Stimulated activated CD8-positive, alpha-beta memory T cell treated with anti-CD3 and anti-CD28 coated beads, Interleukin-4, amount 100 ng/mL, for 4 hours (primary cell): ENCODE data around the gene NADK.
"Not testable (repeated sequence)": the region's sequence is repeated elsewhere in the genome, so short reads cannot be mapped to it uniquely, and the experiment has no call there.

ENCODE experiments used
- DNase-seq, 2 donors: peaks; one replicate each; pipeline ENCODE4 v3.0.0-alpha.2; 2020; ENCODE audit warnings: low read depth in 2 of 2, low spot score in 1 of 2

The NADK gene

DNA sequence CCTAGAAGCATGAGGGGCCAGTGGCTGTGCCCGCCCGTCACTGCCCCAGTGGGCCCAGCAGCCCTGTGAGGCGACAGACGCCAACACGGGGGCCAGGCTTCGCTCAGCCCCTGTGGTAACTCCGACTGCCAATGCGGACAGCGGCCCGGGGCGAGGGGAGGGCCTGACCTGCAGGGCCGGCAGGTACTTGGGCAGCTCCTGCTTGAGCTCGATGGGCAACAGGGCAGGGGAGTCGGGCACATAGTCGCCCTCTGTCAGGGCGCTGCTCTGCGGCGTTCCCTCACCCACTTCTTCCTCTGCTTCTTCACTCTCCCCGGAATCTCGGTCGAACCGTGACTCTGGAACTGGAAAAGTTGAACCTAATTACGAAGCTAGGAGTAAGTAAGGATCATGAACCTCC lies 71.0 kb downstream of the NADK start:
- not testable (repeated sequence) for DNase-seq

DNA sequence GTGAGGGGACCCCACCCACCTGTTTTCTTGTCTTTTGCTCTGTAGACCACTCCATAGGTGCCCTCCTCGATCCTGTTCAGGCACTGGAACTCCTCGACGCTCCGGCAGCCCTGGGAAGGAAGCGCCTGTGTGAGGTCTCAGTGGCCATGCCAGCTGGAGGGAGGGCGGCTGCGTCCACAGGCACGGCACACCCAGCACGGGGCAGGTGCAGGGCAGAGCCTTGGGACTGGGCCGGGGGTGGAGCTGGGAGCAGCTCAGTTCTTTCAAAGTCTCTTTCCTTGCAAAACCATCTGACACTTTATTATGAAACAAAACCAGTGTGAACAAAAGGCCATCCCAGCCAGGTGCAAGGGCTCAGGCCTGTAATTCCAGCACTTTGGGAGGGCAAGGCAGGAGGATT lies 72.6 kb downstream of the NADK start:
- not testable (repeated sequence) for DNase-seq

DNA sequence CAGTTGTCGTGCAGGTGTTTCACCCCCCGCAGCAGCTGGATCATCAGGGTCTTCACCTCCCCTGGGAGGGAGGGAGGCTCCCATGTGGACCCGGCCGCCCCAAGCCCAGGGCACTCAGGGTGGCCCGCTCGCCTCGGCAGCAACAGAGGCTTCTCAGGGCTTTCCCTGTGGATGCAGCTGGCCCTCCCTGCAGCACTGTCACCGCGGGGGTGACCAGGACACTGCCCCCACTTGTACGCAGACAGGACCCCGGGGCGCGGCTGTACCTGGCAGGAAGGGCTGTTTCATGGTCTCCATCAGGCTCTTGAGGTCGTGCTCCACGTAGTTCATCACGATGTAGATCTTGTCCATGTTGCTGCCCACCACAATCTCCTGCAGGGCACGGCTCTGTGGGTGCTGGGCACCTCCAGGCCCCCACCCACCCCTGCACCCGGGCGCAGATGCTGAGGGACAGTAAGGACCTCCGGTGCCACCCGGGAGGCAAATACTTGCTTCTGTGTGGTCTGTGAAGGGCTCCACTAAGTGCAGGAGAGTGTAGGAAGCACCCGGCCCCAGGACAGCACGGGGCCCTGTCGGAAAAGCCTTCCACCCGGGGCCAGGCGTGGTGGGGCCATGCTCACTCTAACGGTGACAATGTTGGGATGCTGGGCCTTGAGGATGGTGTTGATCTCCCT lies 73.8 kb downstream of the NADK start:
- not testable (repeated sequence) for DNase-seq

DNA sequence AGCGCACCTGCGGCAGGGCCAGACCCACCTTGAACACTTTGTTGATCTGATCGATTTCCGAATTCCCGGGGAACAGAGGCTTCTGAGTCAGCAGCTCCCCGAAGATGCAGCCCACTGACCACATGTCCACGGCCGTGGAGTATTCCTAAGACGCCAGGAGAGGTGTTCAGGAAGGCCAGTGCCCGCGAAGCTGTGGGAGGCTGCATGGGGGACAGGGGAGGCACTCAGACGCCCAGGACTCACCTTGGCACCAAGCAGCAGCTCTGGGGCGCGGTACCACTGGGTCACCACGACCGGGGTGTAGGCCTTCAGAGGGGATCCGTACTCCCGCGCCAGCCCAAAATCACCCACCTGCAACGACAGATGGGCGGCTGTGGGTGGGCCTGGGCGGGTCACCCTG lies 74.5 kb downstream of the NADK start:
- DNase-seq: no peak

DNA sequence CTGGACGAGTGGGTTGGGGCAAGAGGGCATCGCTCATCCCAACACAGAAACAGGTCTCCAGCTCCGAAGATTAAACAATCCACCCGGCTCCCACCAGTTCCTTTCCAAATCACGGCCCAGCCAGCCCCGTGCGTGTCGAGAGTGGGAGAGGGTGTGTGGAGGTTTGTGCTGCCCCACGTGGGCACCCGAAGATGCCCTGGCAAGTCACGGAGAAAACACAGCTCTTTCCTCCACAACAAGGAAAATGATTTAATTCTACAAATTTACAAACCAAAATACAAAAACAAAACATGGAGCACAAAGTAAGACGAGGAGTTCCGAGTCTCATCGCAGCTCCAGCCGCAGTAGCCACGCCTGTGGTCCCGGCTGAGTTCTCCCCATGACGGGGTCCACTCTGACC lies 75.8 kb downstream of the NADK start:
- not testable (repeated sequence) for DNase-seq
